ENCODE measurements around the gene NIPAL1. TPM values are rescaled to one million over a fixed set of nuclear protein-coding genes. Genes with fewer than 3 reads are reported as not detected.

NIPAL1 gene
- total RNA-seq, 2 donors from 2014 or later: 3.4 to 8.4 TPM

GRCh38 chr4:48064349-48064748, 47.8 kb downstream of the NIPAL1 start:
- H3K4me3 Mint-ChIP-seq: no peak overlapping the region
- H3K9ac ChIP-seq (ENCODE audit: extremely low read depth, low read length, poor library complexity, severe bottlenecking): no peak overlapping the region

GRCh38 chr4:48065587-48066052, 49.0 kb downstream of the NIPAL1 start:
- H3K9me3 ChIP-seq (ENCODE audit: control insufficient read depth, low read length): no peaks in the 10 kb centered on the region
- H3K4me3 ChIP-seq (ENCODE audit: low read length): no peak overlapping the region
- no peaks in the 10 kb centered on the region for H3K36me3 Mint-ChIP-seq (ENCODE audit: low read depth)
- H3K36me3 ChIP-seq (ENCODE audit: control insufficient read depth, insufficient read depth, low read length): no peaks in the 10 kb centered on the region
- no peak overlapping the region for H3K4me3 Mint-ChIP-seq
- H3K27ac ChIP-seq (ENCODE audit: low read depth, low read length): no peak overlapping the region
- H3K4me1 Mint-ChIP-seq: no peaks in the 10 kb centered on the region
- peaks cover 6% of the 10 kb centered on the region for H3K9me3 Mint-ChIP-seq
- DNase-seq: no peak
- no peaks in the 10 kb centered on the region for H3K27me3 ChIP-seq (ENCODE audit: control insufficient read depth, insufficient read depth, low read length, poor library complexity, severe bottlenecking)
- no peaks in the 10 kb centered on the region for H3K4me1 ChIP-seq (ENCODE audit: control insufficient read depth, insufficient read depth, low read length)
- WGBS, 2 experiments (ENCODE audit: insufficient coverage in 1 of 2, insufficient read length in 1 of 2): 100% methylated on average over 1 of the region's 1 CpG
- H3K9ac ChIP-seq (ENCODE audit: extremely low read depth, low read length, poor library complexity, severe bottlenecking): no peak overlapping the region
- H3K27me3 Mint-ChIP-seq (ENCODE audit: insufficient read depth): peaks cover 3% of the 10 kb centered on the region
- TF ChIP-seq CTCF (conservative IDR thresholded peaks at IDR 0.05): no peak
- H3K27ac Mint-ChIP-seq: no peak overlapping the region

More at GRCh38 chr4:48064349-48064748, 47.8 kb downstream of the NIPAL1 start:
- H3K4me1 ChIP-seq (ENCODE audit: control insufficient read depth, insufficient read depth, low read length): no peaks in the 10 kb centered on the region
- no peaks in the 10 kb centered on the region for H3K27me3 ChIP-seq (ENCODE audit: control insufficient read depth, insufficient read depth, low read length, poor library complexity, severe bottlenecking)
- H3K27me3 Mint-ChIP-seq (ENCODE audit: insufficient read depth): peaks cover 5% of the 10 kb centered on the region
- no peak for DNase-seq
- H3K9me3 Mint-ChIP-seq: peaks cover 14% of the 10 kb centered on the region
- no peaks in the 10 kb centered on the region for H3K36me3 Mint-ChIP-seq (ENCODE audit: low read depth)
- H3K9me3 ChIP-seq (ENCODE audit: control insufficient read depth, low read length): no peaks in the 10 kb centered on the region
- H3K27ac Mint-ChIP-seq: no peak overlapping the region
- H3K4me3 ChIP-seq (ENCODE audit: low read length): no peak overlapping the region
- peaks cover under 1% of the 10 kb centered on the region for H3K4me1 Mint-ChIP-seq
- H3K27ac ChIP-seq (ENCODE audit: low read depth, low read length): no peak overlapping the region
- no peaks in the 10 kb centered on the region for H3K36me3 ChIP-seq (ENCODE audit: control insufficient read depth, insufficient read depth, low read length)
- TF ChIP-seq CTCF (conservative IDR thresholded peaks at IDR 0.05): no peak
- 90 to 93% methylated on average over 3 of the region's 3 CpGs for WGBS, 2 experiments (ENCODE audit: insufficient coverage in 1 of 2, insufficient read length in 1 of 2)

GRCh38 chr4:48067536-48067935, 51.0 kb downstream of the NIPAL1 start:
- H3K36me3 ChIP-seq (ENCODE audit: control insufficient read depth, insufficient read depth, low read length): no peaks in the 10 kb centered on the region
- no peaks in the 10 kb centered on the region for H3K9me3 ChIP-seq (ENCODE audit: control insufficient read depth, low read length)
- Mint-ChIP-seq H3K4me3 (no peak overlapping the region), H3K36me3 (ENCODE audit: low read depth) (no peaks in the 10 kb centered on the region), H3K27me3 (ENCODE audit: insufficient read depth) (no peaks in the 10 kb centered on the region), H3K27ac (no peak overlapping the region), H3K4me1 (peaks cover 10% of the 10 kb centered on the region), H3K9me3 (no peaks in the 10 kb centered on the region)
- H3K4me1 ChIP-seq (ENCODE audit: control insufficient read depth, insufficient read depth, low read length): peaks cover 6% of the 10 kb centered on the region
- no peak overlapping the region for H3K27ac ChIP-seq (ENCODE audit: low read depth, low read length)
- H3K27me3 ChIP-seq (ENCODE audit: control insufficient read depth, insufficient read depth, low read length, poor library complexity, severe bottlenecking): no peaks in the 10 kb centered on the region
- no peak overlapping the region for H3K9ac ChIP-seq (ENCODE audit: extremely low read depth, low read length, poor library complexity, severe bottlenecking)
- no peak overlapping the region for H3K4me3 ChIP-seq (ENCODE audit: low read length)
- WGBS, 2 experiments (ENCODE audit: insufficient coverage in 1 of 2, insufficient read length in 1 of 2): 82 to 93% methylated on average over 8 to 9 of the region's 9 CpGs
- DNase-seq: no peak
- TF ChIP-seq CTCF (conservative IDR thresholded peaks at IDR 0.05): no peak
